Measurements from ENCODE around the gene TMEM234.
A peak's percentile ranks its signal among the peaks of the same experiment; 100 is the strongest.

TMEM234 gene

GRCh38 chr1:32247452-32247851 is 25.3 kb upstream of the TMEM234 start:
- POLR2A ChIA-PET = interaction anchor here (0.7 kb wide), 1 partner anchor 44 kb away, joined by 3 read pairs; the partner anchor contains the start of gene HDAC1
- CTCF ChIA-PET = interaction anchor here (0.6 to 1.1 kb wide), 3 partner anchors 11 to 31 kb away, joined by 3 to 5 read pairs (median 4); no protein-coding TSS in a partner anchor
- TF ChIP-seq ZNF384 (IDR thresholded peaks at IDR 0.05) (no peak), BHLHE40 (IDR thresholded peaks at IDR 0.05; ENCODE audit: borderline replicate concordance) (no peak), LEF1 (IDR thresholded peaks at IDR 0.05; ENCODE audit: borderline replicate concordance) (no peak), ARNT (IDR thresholded peaks at IDR 0.05) (no peak), TARDBP (IDR thresholded peaks at IDR 0.05) (no peak), SP1 (IDR thresholded peaks at IDR 0.05) (no peak), HDGF (IDR thresholded peaks at IDR 0.05; ENCODE audit: borderline replicate concordance) (no peak), FOXM1 (IDR thresholded peaks at IDR 0.05; ENCODE audit: borderline replicate concordance) (no peak), L3MBTL2 (conservative IDR thresholded peaks at IDR 0.05) (no peak), ELF4 (IDR thresholded peaks at IDR 0.05) (no peak), NFRKB (IDR thresholded peaks at IDR 0.05) (no peak)
- TF ChIP-seq, protein P1, sequence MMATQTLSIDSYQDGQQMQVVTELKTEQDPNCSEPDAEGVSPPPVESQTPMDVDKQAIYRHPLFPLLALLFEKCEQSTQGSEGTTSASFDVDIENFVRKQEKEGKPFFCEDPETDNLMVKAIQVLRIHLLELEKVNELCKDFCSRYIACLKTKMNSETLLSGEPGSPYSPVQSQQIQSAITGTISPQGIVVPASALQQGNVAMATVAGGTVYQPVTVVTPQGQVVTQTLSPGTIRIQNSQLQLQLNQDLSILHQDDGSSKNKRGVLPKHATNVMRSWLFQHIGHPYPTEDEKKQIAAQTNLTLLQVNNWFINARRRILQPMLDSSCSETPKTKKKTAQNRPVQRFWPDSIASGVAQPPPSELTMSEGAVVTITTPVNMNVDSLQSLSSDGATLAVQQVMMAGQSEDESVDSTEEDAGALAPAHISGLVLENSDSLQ (IDR thresholded peaks at IDR 0.05) = no peak
- no peak for DNase-seq (ENCODE audit: extremely low spot score)

GRCh38 chr1:32246888-32247273 is 24.7 kb upstream of the TMEM234 start, which contains the start of gene FAM167B:
Gene FAM167B (plus strand): TSS chr1:32247222. CDS start chr1:32247422, 200 bp downstream.
- no peak for TF ChIP-seq BHLHE40 (IDR thresholded peaks at IDR 0.05; ENCODE audit: borderline replicate concordance)
- no peak for TF ChIP-seq FOXK2 (IDR thresholded peaks at IDR 0.05)
- no peak for TF ChIP-seq FOXM1 (IDR thresholded peaks at IDR 0.05; ENCODE audit: borderline replicate concordance)
- no peak for TF ChIP-seq FOXA1 (IDR thresholded peaks at IDR 0.05)
- no peak for TF ChIP-seq ZNF384 (IDR thresholded peaks at IDR 0.05)
- no peak for TF ChIP-seq LEF1 (IDR thresholded peaks at IDR 0.05; ENCODE audit: borderline replicate concordance)
- TF ChIP-seq SP1 (IDR thresholded peaks at IDR 0.05) = no peak
- ChIA-PET CTCF (interaction anchor here (0.6 to 1.4 kb wide), 3 partner anchors 11 to 89 kb away, joined by 3 to 5 read pairs (median 4); no protein-coding TSS in a partner anchor), POLR2A (interaction anchor here (0.8 kb wide), 1 partner anchor 30 kb away, joined by 3 read pairs; no protein-coding TSS in a partner anchor)
- DNase-seq (ENCODE audit: extremely low spot score) = no peak

GRCh38 chr1:32242341-32242851 is 20.2 kb upstream of the TMEM234 start:
- DNase-seq (ENCODE audit: extremely low spot score) = no peak
- ChIA-PET CTCF (interaction anchor here (1.8 kb wide), 1 partner anchor 27 kb away, joined by 6 read pairs; no protein-coding TSS in a partner anchor), POLR2A (no interaction called here)
- TF ChIP-seq CTBP1 (IDR thresholded peaks at IDR 0.05; ENCODE audit: borderline replicate concordance) (no peak), BHLHE40 (IDR thresholded peaks at IDR 0.05; ENCODE audit: borderline replicate concordance) (no peak), SP1 (IDR thresholded peaks at IDR 0.05) (no peak), LEF1 (IDR thresholded peaks at IDR 0.05; ENCODE audit: borderline replicate concordance) (no peak), FOXM1 (IDR thresholded peaks at IDR 0.05; ENCODE audit: borderline replicate concordance) (no peak)

- TF ChIP-seq HDGF (IDR thresholded peaks at IDR 0.05; ENCODE audit: borderline replicate concordance) (no peak), TARDBP (IDR thresholded peaks at IDR 0.05) (no peak), FOXM1 (IDR thresholded peaks at IDR 0.05; ENCODE audit: borderline replicate concordance) (no peak), FOXA1 (IDR thresholded peaks at IDR 0.05) (no peak), CTBP1 (IDR thresholded peaks at IDR 0.05; ENCODE audit: borderline replicate concordance) (no peak), BHLHE40 (IDR thresholded peaks at IDR 0.05; ENCODE audit: borderline replicate concordance) (no peak)
- TF ChIP-seq, protein P1 (IDR thresholded peaks at IDR 0.05) = no peak
- ChIA-PET CTCF (interaction anchor here (1.8 kb wide), 1 partner anchor 26 kb away, joined by 6 read pairs; no protein-coding TSS in a partner anchor), POLR2A (no interaction called here)
- no peak for DNase-seq (ENCODE audit: extremely low spot score)
These were observed 19.0 kb upstream of the TMEM234 start for GRCh38 chr1:32241001-32241763.

DNA sequence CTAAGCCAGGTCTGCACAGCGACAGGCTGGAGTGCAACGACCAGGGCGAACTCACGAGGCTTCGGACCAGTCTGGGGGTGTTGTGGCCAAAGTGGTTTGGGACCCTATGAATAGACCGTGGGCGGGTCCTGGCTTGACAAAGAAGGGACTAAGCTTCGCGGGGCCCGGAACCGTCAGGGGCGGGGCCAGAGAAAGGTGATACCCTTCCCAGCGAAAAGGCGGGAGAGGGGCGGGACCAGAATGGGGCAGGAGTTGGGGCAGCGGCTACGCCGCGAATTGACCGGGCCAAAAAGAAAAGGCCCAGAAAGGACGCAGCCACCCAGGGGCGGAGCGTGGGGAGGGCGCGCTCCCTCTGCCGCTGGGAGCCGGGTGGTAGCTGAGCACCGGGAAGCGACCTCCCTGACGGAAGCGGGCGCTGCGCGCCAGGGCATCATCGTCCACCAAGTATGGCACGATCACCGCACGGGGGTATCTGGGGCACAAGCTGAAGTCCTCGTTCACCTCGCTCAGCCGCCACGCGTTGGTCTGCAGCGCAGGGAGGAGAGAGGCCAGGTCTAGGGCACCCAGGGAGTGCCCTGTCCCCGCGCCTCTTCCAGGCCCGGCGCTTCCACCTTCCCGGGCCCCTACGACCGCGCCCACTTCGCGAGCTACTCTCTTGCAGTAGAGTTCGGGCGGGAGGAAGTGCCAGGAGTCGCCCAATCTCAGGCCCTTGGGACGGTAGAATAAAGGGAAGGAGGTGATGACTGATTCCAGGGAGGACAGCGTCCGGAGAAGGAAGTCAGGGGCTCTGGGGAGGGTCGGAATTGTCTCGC is 18.2 kb upstream of the TMEM234 start:
- TF ChIP-seq L3MBTL2 (conservative IDR thresholded peaks at IDR 0.05) (peak; percentile 40; the same call in 1 of the 2 replicates), FOXK2 (IDR thresholded peaks at IDR 0.05) (no peak)
- POLR2A ChIA-PET = interaction anchor here (2.2 kb wide), 1 partner anchor 8 kb away, joined by 8 read pairs; no protein-coding TSS in a partner anchor
- no peak for DNase-seq (ENCODE audit: extremely low spot score)
- CTCF ChIA-PET = interaction anchor here (0.8 kb wide), 1 partner anchor 8 kb away, joined by 6 read pairs; no protein-coding TSS in a partner anchor

- TF ChIP-seq FOXM1 (IDR thresholded peaks at IDR 0.05; ENCODE audit: borderline replicate concordance) = no peak
- POLR2A ChIA-PET = interaction anchor here (2.2 kb wide), 1 partner anchor 9 kb away, joined by 8 read pairs; no protein-coding TSS in a partner anchor
- CTCF ChIA-PET = interaction anchor here (0.8 kb wide), 1 partner anchor 9 kb away, joined by 6 read pairs; no protein-coding TSS in a partner anchor
- DNase-seq (ENCODE audit: extremely low spot score) = no peak
These were observed 17.6 kb upstream of the TMEM234 start for GRCh38 chr1:32239790-32240139.
